ENCODE results near the gene NSRP1.

DNA sequence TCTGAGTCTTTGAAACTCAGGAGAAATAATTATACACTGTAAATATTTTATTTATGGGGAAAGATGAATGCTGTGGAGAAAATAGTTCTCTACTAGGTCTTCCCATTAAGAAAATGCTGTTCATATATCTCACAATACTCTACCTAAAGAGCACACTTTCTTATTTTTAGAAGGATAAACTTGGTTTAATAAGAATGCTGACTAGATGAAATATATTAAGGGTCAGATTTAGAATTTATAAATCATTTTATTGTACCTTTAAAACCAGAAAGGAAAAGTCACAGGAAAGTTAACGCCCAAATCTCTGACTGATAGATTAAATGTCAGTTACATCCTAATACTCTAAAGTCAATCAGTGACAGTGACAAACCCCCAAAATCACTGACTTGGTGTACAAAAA is 70.1 kb downstream of the NSRP1 start:
- TF ChIP-seq EP300 (IDR thresholded peaks at IDR 0.05; ENCODE audit: borderline replicate concordance in 1 of 2, low read depth in 2 of 2, low read length in 2 of 2) (no peak), CEBPB (IDR thresholded peaks at IDR 0.05; ENCODE audit: low read depth, low read length) (no peak), HDAC2 (IDR thresholded peaks at IDR 0.05; ENCODE audit: borderline replicate concordance in 1 of 2, low read depth in 2 of 2, low read length in 2 of 2) (no peak), POLR2A (IDR thresholded peaks at IDR 0.05; ENCODE audit: control extremely low read depth in 1 of 2, low read depth in 2 of 2, low read length in 2 of 2) (no peak), CBX5 (IDR thresholded peaks at IDR 0.05; ENCODE audit: low read depth, low read length) (no peak), SRF (IDR thresholded peaks at IDR 0.05; ENCODE audit: low read depth, low read length) (no peak), ZNF274 (IDR thresholded peaks at IDR 0.05; ENCODE audit: borderline replicate concordance, extremely low read depth, low read length) (no peak), CTCF (IDR thresholded peaks at IDR 0.05; ENCODE audit: control extremely low read depth in 1 of 3, insufficient read depth in 1 of 3, low read depth in 1 of 3, low read length in 3 of 3) (no peak)
